GM18517 (cell line): ENCODE data around the gene FBLL1.
"Not testable (repeated sequence)": the region's sequence is repeated elsewhere in the genome, so short reads cannot be mapped to it uniquely, and the experiment has no call there.

Experiments
- ATAC-seq: cut with Tn5 transposase; IDR thresholded peaks from one replicate; pipeline ENCODE4 v1.9.1; 2021; ENCODE audit warnings: mild to moderate bottlenecking, moderate library complexity; ENCODE audit not compliant: unreplicated experiment

Gene FBLL1

GRCh38 chr5:168550656-168551055, 21.6 kb downstream of the FBLL1 start:
- no peak for ATAC-seq

- ATAC-seq: no peak
These were observed 23.0 kb downstream of the FBLL1 start for GRCh38 chr5:168552146-168552545.

DNA sequence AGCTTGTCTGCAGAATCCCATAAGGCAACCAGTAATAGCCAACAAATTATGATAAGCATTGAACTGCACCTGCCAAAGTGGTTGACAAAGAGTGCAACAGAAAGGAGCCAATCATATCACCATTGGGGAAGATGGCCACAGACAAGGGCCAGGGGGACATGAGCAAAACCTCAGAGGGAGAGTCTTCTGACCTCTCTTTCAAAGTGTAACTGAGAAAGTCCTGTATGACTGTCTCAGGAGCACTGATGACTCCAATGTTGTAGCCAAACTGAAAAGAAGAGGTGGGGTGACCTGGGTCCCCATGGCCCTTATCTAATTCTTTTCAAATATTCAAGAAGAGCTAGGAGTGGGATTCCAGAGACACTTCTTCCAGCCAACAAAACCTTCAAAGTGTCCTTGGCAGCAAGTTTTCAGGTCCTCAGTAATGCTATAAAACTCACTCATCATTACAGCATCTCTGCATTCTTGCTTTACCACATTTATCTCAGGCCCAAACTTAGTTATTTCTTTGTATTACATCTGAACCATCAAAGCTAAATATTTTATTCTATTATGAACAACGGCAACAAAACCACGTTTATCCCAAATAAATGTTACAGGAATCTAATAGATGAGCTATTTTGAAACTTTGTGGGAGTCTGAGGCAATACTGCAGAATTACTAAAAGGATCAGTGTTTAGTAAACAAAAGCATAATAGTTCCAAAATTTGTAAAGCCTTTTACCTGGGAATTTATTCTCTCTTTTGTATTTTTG, 24.4 kb downstream of the FBLL1 start:
- no peak for ATAC-seq

DNA sequence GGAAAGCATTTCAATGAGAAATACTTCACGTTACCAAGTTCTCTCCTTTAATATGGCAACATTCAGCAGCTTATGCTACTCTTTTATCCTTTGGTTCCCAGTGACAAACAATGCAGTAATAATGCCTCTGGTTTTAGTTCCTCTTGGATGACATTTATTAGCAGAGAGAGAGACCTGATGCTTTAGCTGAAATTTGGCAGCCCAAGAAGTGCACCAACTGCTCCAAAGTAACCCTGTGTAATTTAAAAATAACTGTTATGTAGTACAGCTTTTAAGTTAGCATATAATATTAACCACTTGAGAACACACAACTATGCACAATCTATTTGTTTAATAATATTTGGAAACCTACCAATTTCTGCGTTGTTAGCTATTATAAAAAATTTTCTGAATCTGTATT, 28.3 kb downstream of the FBLL1 start:
- no peak for ATAC-seq

DNA sequence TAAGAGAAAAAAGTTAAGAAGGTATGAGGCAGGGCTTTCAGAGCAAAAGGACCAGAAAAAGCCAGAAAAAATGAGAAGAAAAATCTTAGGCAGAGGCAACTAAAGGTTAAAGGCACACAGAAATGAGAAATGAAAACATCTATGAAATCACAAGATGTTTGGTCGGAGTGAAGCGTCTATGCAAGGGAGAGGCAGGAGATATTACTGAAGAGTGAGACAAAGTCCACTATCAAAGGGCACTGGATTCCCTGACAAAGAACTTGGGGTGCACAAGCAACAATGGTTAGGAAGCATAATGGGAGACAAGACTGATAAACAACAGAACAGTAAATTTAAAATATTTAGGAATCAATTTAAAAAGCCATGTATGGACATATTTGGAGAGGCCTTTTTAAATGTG, 33.2 kb downstream of the FBLL1 start:
- ATAC-seq: no peak

DNA sequence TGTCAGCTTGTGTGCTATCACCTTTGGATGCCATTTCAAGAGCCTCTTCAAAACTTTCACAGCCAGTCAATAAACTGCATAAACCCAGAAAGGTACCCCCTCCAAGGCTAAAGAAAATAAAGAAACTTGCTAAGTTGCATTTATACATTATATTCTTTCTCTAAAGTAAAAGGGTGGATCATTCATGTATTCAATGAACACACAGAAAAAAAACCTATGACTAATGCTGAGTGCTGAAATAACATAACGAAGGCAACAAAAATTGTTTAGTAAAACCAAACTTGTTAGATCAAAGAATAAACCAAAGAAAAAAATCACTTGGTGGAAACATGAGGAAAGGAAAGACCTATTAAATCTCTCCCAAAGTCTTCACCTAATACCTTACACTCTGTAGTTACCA, 34.9 kb downstream of the FBLL1 start:
- ATAC-seq: no peak

GRCh38 chr5:168568738-168569137, 39.6 kb downstream of the FBLL1 start:
- no peak for ATAC-seq

GRCh38 chr5:168570490-168571328, 41.6 kb downstream of the FBLL1 start:
- no peak for ATAC-seq

DNA sequence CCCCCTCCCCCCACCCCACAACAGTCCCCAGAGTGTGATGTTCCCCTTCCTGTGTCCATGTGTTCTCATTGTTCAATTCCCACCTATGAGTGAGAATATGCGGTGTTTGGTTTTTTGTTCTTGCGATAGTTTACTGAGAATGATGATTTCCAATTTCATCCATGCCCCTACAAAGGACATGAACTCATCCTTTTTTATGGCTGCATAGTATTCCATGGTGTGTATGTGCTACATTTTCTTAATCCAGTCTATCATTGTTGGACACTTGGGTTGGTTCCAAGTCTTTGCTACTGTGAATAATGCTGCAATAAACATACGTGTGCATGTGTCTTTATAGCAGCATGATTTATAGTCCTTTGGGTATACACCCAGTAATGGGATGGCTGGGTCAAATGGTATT, 44.6 kb downstream of the FBLL1 start:
- ATAC-seq: not testable (repeated sequence)

- ATAC-seq: not testable (repeated sequence)
These were observed 45.1 kb downstream of the FBLL1 start for GRCh38 chr5:168574156-168574555.

DNA sequence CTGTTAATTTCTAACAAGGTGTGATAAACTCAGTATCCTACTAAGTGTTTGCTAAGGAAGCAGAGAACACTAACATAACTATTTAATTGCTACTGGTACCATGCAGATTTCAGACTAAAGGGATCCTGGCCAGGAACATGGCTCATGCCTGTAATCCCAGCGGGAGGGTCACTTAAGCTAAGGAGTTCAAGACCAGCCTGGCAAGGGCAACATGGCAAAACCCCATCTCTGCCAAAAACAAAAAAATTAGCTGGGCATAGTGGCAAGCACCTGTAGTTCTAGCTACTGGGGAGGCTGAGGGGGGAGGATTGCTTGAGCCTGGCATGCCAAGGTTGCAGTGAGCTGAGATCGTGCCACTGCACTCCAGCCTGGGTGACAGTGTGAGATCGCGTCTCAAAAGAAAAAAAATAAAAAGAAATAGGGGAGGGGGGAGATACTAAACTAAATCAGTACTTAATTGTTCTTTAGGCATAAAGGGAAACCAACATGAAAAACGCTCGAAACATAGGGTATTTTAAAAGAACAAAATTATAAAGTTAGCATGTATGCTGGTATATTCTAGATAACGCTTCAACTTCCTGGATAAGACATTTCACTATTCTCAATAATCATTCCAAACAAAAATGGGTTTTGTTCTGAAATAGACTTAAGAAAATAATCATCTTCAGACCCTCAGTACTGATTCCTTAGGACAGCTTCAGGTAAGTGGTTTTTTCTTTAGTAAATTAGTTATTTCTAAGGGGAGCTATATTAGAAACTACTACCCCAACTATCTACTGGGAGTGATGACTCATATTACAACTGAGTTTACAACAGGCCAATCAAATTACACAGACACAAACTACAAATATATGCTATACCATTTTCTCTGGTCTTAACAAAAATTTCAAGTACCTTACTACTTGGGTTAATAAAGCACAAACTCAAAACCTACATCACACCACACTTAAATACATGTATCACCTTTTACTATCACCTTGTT, 46.6 kb downstream of the FBLL1 start:
- ATAC-seq: no peak

- ATAC-seq: no peak
These were observed 48.9 kb downstream of the FBLL1 start for GRCh38 chr5:168578006-168578405.

- peak; percentile 42 for ATAC-seq
These were observed 49.7 kb downstream of the FBLL1 start, which contains the start of gene PANK3 for GRCh38 chr5:168578538-168579487. TSS of gene PANK3 (minus strand) at chr5:168579368. CDS start at chr5:168579283, 85 bp downstream.

GRCh38 chr5:168579488-168580226, 50.6 kb downstream of the FBLL1 start:
- peak; percentile 94 for ATAC-seq

GRCh38 chr5:168580227-168580508, 51.1 kb downstream of the FBLL1 start:
- ATAC-seq: no peak
